SK-N-SH (cell line): ENCODE results near the gene ZKSCAN5. TPM values are rescaled to one million over a fixed set of nuclear protein-coding genes. Genes with fewer than 3 reads are reported as not detected.

ENCODE experiments used
- CTCF ChIA-PET: fragments of 300-600, 350-600 bp; formaldehyde crosslinking; extraction: SDS; loops from one replicate; lab custom pipeline; 2021; lab: Yijun Ruan, JAX
- POLR2A ChIA-PET: fragments of 350-600 bp; sonication (Branson Sonifier 250); formaldehyde crosslinking; extraction: SDS; loops from one replicate; lab custom pipeline; 2020; ENCODE audit warnings: antibody characterized with exemption, inconsistent platforms; lab: Yijun Ruan, JAX
- DNase-seq: peaks from one replicate; pipeline ENCODE4 v3.0.0; 2012
- H2AFZ ChIP-seq: fragments of 200-600 bp; sonication (generic); 2 replicates; pipeline ENCODE4 v1.8.1; 2016; ENCODE audit warnings: antibody characterized with exemption, mild to moderate bottlenecking, low read depth
- H3F3A ChIP-seq: fragments of 200-600 bp; sonication (generic); replicated peaks from 2 replicates; pipeline ENCODE3; 2016; ENCODE audit warnings: antibody characterized with exemption, mild to moderate bottlenecking; ENCODE audit not compliant: insufficient read depth
- H3K27ac ChIP-seq, 2 experiments: fragments of 200-500 bp in 1 of 2; fragments of 200-600 bp in 1 of 2; sonication (Bioruptor generic) in 1 of 2; sonication (generic), shearing (Covaris generic) in 1 of 2; 2 replicates each; pipeline versions ENCODE4 v1.5.1 to v1.6.1; 2014 to 2016; ENCODE audit warnings: low read depth in 2 of 2, inconsistent platforms in 1 of 2, low read length in 1 of 2, mild to moderate bottlenecking in 1 of 2, mixed read lengths in 1 of 2
- H3K27me3 ChIP-seq: fragments of 200-600 bp; sonication (generic), shearing (Covaris generic); 2 replicates; pipeline ENCODE4 v1.6.1; 2016; ENCODE audit warnings: mixed run types; ENCODE audit not compliant: insufficient read depth
- H3K36me3 ChIP-seq, 2 experiments: fragments of 200-500 bp in 1 of 2; fragments of 200-600 bp in 1 of 2; sonication (Bioruptor generic) in 1 of 2; sonication (generic) in 1 of 2; replicated peaks in 1 of 2; 2 replicates each; pipeline versions ENCODE3 to v1.5.1; 2014 to 2016; ENCODE audit warnings: low read length in 1 of 2, mild to moderate bottlenecking in 1 of 2; ENCODE audit not compliant: insufficient read depth in 2 of 2, control insufficient read depth in 1 of 2
- H3K4me1 ChIP-seq, 2 experiments: fragments of 200-500 bp in 1 of 2; fragments of 200-600 bp in 1 of 2; sonication (Bioruptor generic) in 1 of 2; sonication (generic), shearing (Covaris generic) in 1 of 2; 2 replicates each; pipeline versions ENCODE4 v1.5.1 to v1.6.1; 2014 to 2016; ENCODE audit warnings: low read depth in 1 of 2, low read length in 1 of 2, mixed run types in 1 of 2; ENCODE audit not compliant: insufficient read depth in 2 of 2, control insufficient read depth in 1 of 2
- H3K4me2 ChIP-seq: fragments of 200-600 bp; sonication (generic), shearing (Covaris generic); 2 replicates; pipeline ENCODE4 v1.6.1; 2017; ENCODE audit warnings: mixed run types
- H3K4me3 ChIP-seq, 2 experiments: fragments of 200-500 bp in 1 of 2; fragments of 200-600 bp in 1 of 2; sonication (Bioruptor generic) in 1 of 2; sonication (generic), shearing (Covaris generic) in 1 of 2; 2 replicates each; pipeline versions ENCODE4 v1.5.1 to v1.8.1; 2014 to 2016; ENCODE audit warnings: low read depth in 2 of 2, inconsistent platforms in 1 of 2, low read length in 1 of 2, mild to moderate bottlenecking in 1 of 2, mixed read lengths in 1 of 2, moderate library complexity in 1 of 2
- H3K79me2 ChIP-seq: fragments of 200-600 bp; sonication (generic); 2 replicates; pipeline ENCODE4 v1.8.1; 2017; ENCODE audit warnings: mild to moderate bottlenecking; ENCODE audit not compliant: insufficient read depth
- H3K9ac ChIP-seq: fragments of 200-600 bp; sonication (generic); 2 replicates; pipeline ENCODE4 v1.6.1; 2017; ENCODE audit warnings: mixed run types
- H3K9me2 ChIP-seq: fragments of 200-600 bp; sonication (generic); 2 replicates; pipeline ENCODE4 v1.6.1; 2017; ENCODE audit warnings: mixed run types
- H3K9me3 ChIP-seq: fragments of 200-600 bp; sonication (generic); 2 replicates; pipeline ENCODE4 v1.6.1; 2017; ENCODE audit warnings: mixed run types, mild to moderate bottlenecking, moderate library complexity
- H4K20me1 ChIP-seq: fragments of 200-600 bp; sonication (generic); 2 replicates; pipeline ENCODE4 v1.6.1; 2017; ENCODE audit warnings: mild to moderate bottlenecking, mixed run types; ENCODE audit not compliant: insufficient read depth
- CHD2 ChIP-seq: fragments of 150-350 bp; IDR thresholded peaks from 2 replicates; pipeline ENCODE4 v1.6.1; 2018; ENCODE audit warnings: low read length; ENCODE audit not compliant: partially characterized antibody
- ELF1 ChIP-seq: IDR thresholded peaks from 2 replicates; pipeline ENCODE4 v1.4.0; 2012
- EP300 ChIP-seq, 2 experiments: IDR thresholded peaks; 2 replicates each; pipeline versions ENCODE4 v1.4.0 to v1.6.1; 2012; ENCODE audit warnings: borderline replicate concordance in 1 of 2, low read depth in 1 of 2, low read length in 1 of 2
- FOSL2 ChIP-seq: IDR thresholded peaks from 2 replicates; pipeline ENCODE4 v1.4.0; 2012; ENCODE audit warnings: low read depth, mild to moderate bottlenecking, moderate library complexity, borderline replicate concordance
- FOXM1 ChIP-seq: IDR thresholded peaks from 2 replicates; pipeline ENCODE4 v1.4.0; 2012; ENCODE audit warnings: low read depth, mild to moderate bottlenecking
- GABPA ChIP-seq: IDR thresholded peaks from 2 replicates; pipeline ENCODE4 v1.4.0; 2012; ENCODE audit warnings: low read depth, mild to moderate bottlenecking
- GATA2 ChIP-seq: sonication (generic); formaldehyde crosslinking; IDR thresholded peaks from 2 replicates; pipeline ENCODE4 v1.5.0; 2020; ENCODE audit warnings: mild to moderate bottlenecking, missing genetic modification reagents
- JUND ChIP-seq: IDR thresholded peaks from 2 replicates; pipeline ENCODE4 v1.4.0; 2012
- MXI1 ChIP-seq: IDR thresholded peaks from 2 replicates; pipeline ENCODE4 v1.6.1; 2012; ENCODE audit warnings: mild to moderate bottlenecking, low read depth, low read length, improper control_type of control experiment
- NFIC ChIP-seq: IDR thresholded peaks from 2 replicates; pipeline ENCODE4 v1.4.0; 2012; ENCODE audit warnings: borderline replicate concordance
- NRF1 ChIP-seq: IDR thresholded peaks from 2 replicates; pipeline ENCODE4 v1.6.1; 2012; ENCODE audit warnings: low read depth, mild to moderate bottlenecking, low read length
- POLR2AphosphoS5 ChIP-seq: IDR thresholded peaks from 2 replicates; pipeline ENCODE4 v1.6.1; 2012; ENCODE audit warnings: low read depth, low read length
- RFX5 ChIP-seq: IDR thresholded peaks from 2 replicates; pipeline ENCODE4 v1.6.1; 2012; ENCODE audit warnings: mild to moderate bottlenecking, improper control_type of control experiment, low read length
- SIN3A ChIP-seq: IDR thresholded peaks from 2 replicates; pipeline ENCODE4 v1.6.1; 2012; ENCODE audit warnings: low read depth, mild to moderate bottlenecking, low read length, moderate library complexity, borderline replicate concordance
- TAF1 ChIP-seq: IDR thresholded peaks from 2 replicates; pipeline ENCODE4 v1.6.1; 2012; ENCODE audit warnings: low read depth, mild to moderate bottlenecking, low read length, moderate library complexity, borderline replicate concordance
- TEAD4 ChIP-seq: IDR thresholded peaks from 2 replicates; pipeline ENCODE4 v1.4.0; 2012; ENCODE audit warnings: mild to moderate bottlenecking, borderline replicate concordance; ENCODE audit not compliant: insufficient read depth
- USF1 ChIP-seq: IDR thresholded peaks from 2 replicates; pipeline ENCODE4 v1.4.0; 2012; ENCODE audit warnings: low read depth, borderline replicate concordance
- YY1 ChIP-seq: IDR thresholded peaks from 2 replicates; pipeline ENCODE4 v1.4.0; 2012; ENCODE audit warnings: low read depth, mild to moderate bottlenecking
- WGBS: methylation state at CpG from one replicate; pipeline ENCODE4 v1.1.6; 2017; ENCODE audit warnings: low lambda C conversion rate; 5-methylcytosine and 5-hydroxymethylcytosine counted together
- polyA plus RNA-seq, 3 experiments: library from polyadenylated mRNA; depleted of rRNA; stranded (reverse); fragments of >200 nt; gene quantifications; 2 replicates each; pipeline ENCODE4 v1.2.3, GENCODE V29; 2012
- TF ChIP-seq, protein P1 (sequence below): IDR thresholded peaks from 2 replicates; pipeline ENCODE4 v1.4.0; 2012; ENCODE audit warnings: low read depth, borderline replicate concordance
- TF ChIP-seq, protein P2 (sequence below): fragments of 150-350 bp; IDR thresholded peaks from 2 replicates; pipeline ENCODE4 v1.6.1; 2016; ENCODE audit warnings: mild to moderate bottlenecking, low read depth, low read length
- TF ChIP-seq, protein P3 (sequence below): IDR thresholded peaks from 2 replicates; pipeline ENCODE4 v1.4.0; 2012; ENCODE audit warnings: low read depth
- TF ChIP-seq, protein P4 (sequence below): fragments of 200-600 bp; sonication (generic); IDR thresholded peaks from 2 replicates; pipeline ENCODE4 v1.6.1; 2017; ENCODE audit warnings: antibody characterized with exemption, mild to moderate bottlenecking, moderate library complexity

ZKSCAN5 gene
- polyA plus RNA-seq, 1 of the 3 experiments (the other 2 are of a cell fraction) = 7.5 TPM

GRCh38 chr7:99551767-99552463 lies 47.5 kb downstream of the ZKSCAN5 start, which contains the start of gene FAM200A:
Gene FAM200A (minus strand): TSS chr7:99552114. CDS start chr7:99548407, 3,707 bp downstream.
- Histone ChIP-seq H3K4me1 (peaks cover 4 to 15% of the 10 kb centered on the region in 2 experiments; a peak in 2 of 4 replicates), H3K27ac (peak within 1 kb of the TSS; percentile 79 to 88), H4K20me1 (no peaks in the 10 kb centered on the region), H3K27me3 (no peaks in the 10 kb centered on the region), H3K4me2 (peak within 1 kb of the TSS; percentile 88), H3K79me2 (peaks cover 56% of the 10 kb centered on the region), H3K9ac (peak within 1 kb of the TSS; percentile 93), H3K36me3 (peaks cover 42 to 48% of the 10 kb centered on the region in 2 experiments), H3F3A (peaks cover 8% of the 10 kb centered on the region), H3K9me2 (no peaks in the 10 kb centered on the region), H3K4me3 (peak within 1 kb of the TSS; percentile 95 to 96), H3K9me3 (no peaks in the 10 kb centered on the region), H2AFZ (peak within 1 kb of the TSS; percentile 95)
- 3% methylated on average over 28 of the region's 37 CpGs for WGBS
- CTCF ChIA-PET = interaction anchor here (0.9 kb wide), 1 partner anchor 14 kb away, joined by 4 read pairs; no protein-coding TSS in a partner anchor
- DNase-seq = peak; percentile 98
- POLR2A ChIA-PET = interaction anchor here (0.6 to 1.2 kb wide), 7 partner anchors 29 to 366 kb away, joined by 3 to 13 read pairs (median 6); partner anchors contain the start of genes PDAP1, ZKSCAN5, ZNF394 and ZSCAN25
- TF ChIP-seq, protein P1, sequence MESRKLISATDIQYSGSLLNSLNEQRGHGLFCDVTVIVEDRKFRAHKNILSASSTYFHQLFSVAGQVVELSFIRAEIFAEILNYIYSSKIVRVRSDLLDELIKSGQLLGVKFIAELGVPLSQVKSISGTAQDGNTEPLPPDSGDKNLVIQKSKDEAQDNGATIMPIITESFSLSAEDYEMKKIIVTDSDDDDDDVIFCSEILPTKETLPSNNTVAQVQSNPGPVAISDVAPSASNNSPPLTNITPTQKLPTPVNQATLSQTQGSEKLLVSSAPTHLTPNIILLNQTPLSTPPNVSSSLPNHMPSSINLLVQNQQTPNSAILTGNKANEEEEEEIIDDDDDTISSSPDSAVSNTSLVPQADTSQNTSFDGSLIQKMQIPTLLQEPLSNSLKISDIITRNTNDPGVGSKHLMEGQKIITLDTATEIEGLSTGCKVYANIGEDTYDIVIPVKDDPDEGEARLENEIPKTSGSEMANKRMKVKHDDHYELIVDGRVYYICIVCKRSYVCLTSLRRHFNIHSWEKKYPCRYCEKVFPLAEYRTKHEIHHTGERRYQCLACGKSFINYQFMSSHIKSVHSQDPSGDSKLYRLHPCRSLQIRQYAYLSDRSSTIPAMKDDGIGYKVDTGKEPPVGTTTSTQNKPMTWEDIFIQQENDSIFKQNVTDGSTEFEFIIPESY = peak; percentile 72; the same call in 1 of the 2 replicates
- TF ChIP-seq GATA2 (CRISPR knock-in tag) (no peak), FOSL2 (peak; percentile 48; the same call in 1 of the 2 replicates), CHD2 (peak; percentile 91), SIN3A (peak; percentile 98; the same call in 1 of the 2 replicates), NRF1 (peak; percentile 61; the same call in 1 of the 2 replicates), TAF1 (peak; percentile 93), NFIC (no peak), EP300 (IDR thresholded peaks at IDR 0.05; ENCODE audit: borderline replicate concordance in 1 of 2, low read depth in 1 of 2, low read length in 1 of 2) (peak; percentile 9 to 53; a peak in 2 of 4 replicates), JUND (peak; percentile 41; the same call in 1 of the 2 replicates), TEAD4 (no peak), POLR2AphosphoS5 (peak; percentile 99), USF1 (0 out of 2 replicates have a peak, but pooled peaks have one; percentile 38), MXI1 (peak; percentile 81), ELF1 (peak; percentile 94), FOXM1 (no peak), YY1 (peak; percentile 65; the same call in 1 of the 2 replicates), GABPA (peak; percentile 98), RFX5 (no peak; the same call in 1 of the 2 replicates)
- TF ChIP-seq, protein P2, sequence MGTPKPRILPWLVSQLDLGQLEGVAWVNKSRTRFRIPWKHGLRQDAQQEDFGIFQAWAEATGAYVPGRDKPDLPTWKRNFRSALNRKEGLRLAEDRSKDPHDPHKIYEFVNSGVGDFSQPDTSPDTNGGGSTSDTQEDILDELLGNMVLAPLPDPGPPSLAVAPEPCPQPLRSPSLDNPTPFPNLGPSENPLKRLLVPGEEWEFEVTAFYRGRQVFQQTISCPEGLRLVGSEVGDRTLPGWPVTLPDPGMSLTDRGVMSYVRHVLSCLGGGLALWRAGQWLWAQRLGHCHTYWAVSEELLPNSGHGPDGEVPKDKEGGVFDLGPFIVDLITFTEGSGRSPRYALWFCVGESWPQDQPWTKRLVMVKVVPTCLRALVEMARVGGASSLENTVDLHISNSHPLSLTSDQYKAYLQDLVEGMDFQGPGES = no peak
- TF ChIP-seq, protein P3, sequence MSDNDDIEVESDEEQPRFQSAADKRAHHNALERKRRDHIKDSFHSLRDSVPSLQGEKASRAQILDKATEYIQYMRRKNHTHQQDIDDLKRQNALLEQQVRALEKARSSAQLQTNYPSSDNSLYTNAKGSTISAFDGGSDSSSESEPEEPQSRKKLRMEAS = peak; percentile 84
- TF ChIP-seq, protein P4, sequence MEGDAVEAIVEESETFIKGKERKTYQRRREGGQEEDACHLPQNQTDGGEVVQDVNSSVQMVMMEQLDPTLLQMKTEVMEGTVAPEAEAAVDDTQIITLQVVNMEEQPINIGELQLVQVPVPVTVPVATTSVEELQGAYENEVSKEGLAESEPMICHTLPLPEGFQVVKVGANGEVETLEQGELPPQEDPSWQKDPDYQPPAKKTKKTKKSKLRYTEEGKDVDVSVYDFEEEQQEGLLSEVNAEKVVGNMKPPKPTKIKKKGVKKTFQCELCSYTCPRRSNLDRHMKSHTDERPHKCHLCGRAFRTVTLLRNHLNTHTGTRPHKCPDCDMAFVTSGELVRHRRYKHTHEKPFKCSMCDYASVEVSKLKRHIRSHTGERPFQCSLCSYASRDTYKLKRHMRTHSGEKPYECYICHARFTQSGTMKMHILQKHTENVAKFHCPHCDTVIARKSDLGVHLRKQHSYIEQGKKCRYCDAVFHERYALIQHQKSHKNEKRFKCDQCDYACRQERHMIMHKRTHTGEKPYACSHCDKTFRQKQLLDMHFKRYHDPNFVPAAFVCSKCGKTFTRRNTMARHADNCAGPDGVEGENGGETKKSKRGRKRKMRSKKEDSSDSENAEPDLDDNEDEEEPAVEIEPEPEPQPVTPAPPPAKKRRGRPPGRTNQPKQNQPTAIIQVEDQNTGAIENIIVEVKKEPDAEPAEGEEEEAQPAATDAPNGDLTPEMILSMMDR = no peak
